K562 (cell line): Measurements from ENCODE around the gene KRTAP9-7. TPM values are rescaled to one million over a fixed set of nuclear protein-coding genes. Genes with fewer than 3 reads are reported as not detected.
"Not testable (repeated sequence)": the region's sequence is repeated elsewhere in the genome, so short reads cannot be mapped to it uniquely, and the experiment has no call there.

Experiments used
- ATAC-seq: fragments of 200-7000 bp; cut with Tn5 transposase; 3 replicates; pipeline ENCODE4 v1.9.1; 2020; ENCODE audit warnings: moderate library complexity
- BruUV-seq: library from RNA; stranded (reverse); fragments of 400-500 nt; replicated peaks from 2 replicates; lab custom pipeline; 2021; lab: Mats Ljungman, UMichigan
- CTCF ChIA-PET: fragments of 300-600 bp; formaldehyde crosslinking; extraction: SDS; loops from one replicate; lab custom pipeline; 2021; ENCODE audit warnings: low intra/inter-chr PET ratio; lab: Yijun Ruan, JAX
- POLR2A ChIA-PET: fragments of 300-600, 350-650 bp; sonication (Branson Sonifier 250); formaldehyde crosslinking; extraction: SDS; loops from one replicate; lab custom pipeline; 2021; ENCODE audit warnings: antibody characterized with exemption, inconsistent platforms; lab: Yijun Ruan, JAX
- DNase-seq, 4 experiments: peaks; one replicate each; pipeline versions ENCODE4 v3.0.0 to v3.0.0-alpha.2; 2011 to 2018; ENCODE audit warnings: low spot score in 3 of 4, mixed read lengths in 3 of 4; ENCODE audit errors: extremely low read depth in 1 of 4
- FAIRE-seq: peaks from 2 replicates; lab custom pipeline; 2011; peaks lifted over from hg19 to GRCh38; lab: Jason Lieb, UNC
- H2AFZ ChIP-seq: 2 replicates; pipeline ENCODE4 v1.6.0; 2011; ENCODE audit warnings: low read depth, low read length, control low read depth, inconsistent platforms
- H3K27ac ChIP-seq: fragments of 200-600 bp; 3 replicates; pipeline ENCODE4 v1.8.0; 2011; ENCODE audit warnings: low read depth, mild to moderate bottlenecking, control low read depth, inconsistent platforms, low read length, moderate library complexity, mixed read lengths; ENCODE audit errors: extremely low read depth
- H3K27me3 ChIP-seq, 2 experiments: fragments of 300-600 bp in 1 of 2; 2 replicates in 1 of 2; 3 replicates in 1 of 2; pipeline versions ENCODE4 v1.6.0 to v1.8.0; 2011; ENCODE audit warnings: inconsistent platforms in 2 of 2, low read length in 2 of 2, mild to moderate bottlenecking in 1 of 2, mixed read lengths in 1 of 2, moderate library complexity in 1 of 2; ENCODE audit not compliant: control insufficient read depth in 2 of 2, insufficient read depth in 2 of 2
- H3K36me3 ChIP-seq: fragments of 300-600 bp; 3 replicates; pipeline ENCODE4 v1.8.0; 2011; ENCODE audit warnings: mild to moderate bottlenecking, low read length, inconsistent platforms; ENCODE audit not compliant: control insufficient read depth, insufficient read depth
- H3K4me1 ChIP-seq, 2 experiments: fragments of 200-600 bp in 1 of 2; replicated peaks in 1 of 2; 2 replicates in 1 of 2; 3 replicates in 1 of 2; pipeline versions ENCODE4 v1.5.1 to v1.8.0; 2011; ENCODE audit warnings: inconsistent platforms in 2 of 2, low read length in 2 of 2, mild to moderate bottlenecking in 1 of 2, mixed read lengths in 1 of 2, moderate library complexity in 1 of 2; ENCODE audit not compliant: control insufficient read depth in 2 of 2, insufficient read depth in 2 of 2
- H3K4me2 ChIP-seq: 2 replicates; pipeline ENCODE4 v1.6.1; 2011; ENCODE audit warnings: low read length, control low read depth, inconsistent platforms, mixed read lengths; ENCODE audit not compliant: insufficient read depth
- H3K4me3 ChIP-seq: fragments of 200-600 bp; sonication (generic), shearing (Covaris generic); 2 replicates; pipeline ENCODE4 v1.5.1; 2016; ENCODE audit warnings: control low read depth, inconsistent platforms
- H3K79me2 ChIP-seq: fragments of 200-600 bp; 3 replicates; pipeline ENCODE4 v1.8.0; 2011; ENCODE audit warnings: low read length, inconsistent platforms; ENCODE audit not compliant: control insufficient read depth, insufficient read depth
- H3K9ac ChIP-seq, 2 experiments: 2 replicates each; pipeline versions ENCODE4 v1.6.0 to v1.6.1; 2011; ENCODE audit warnings: low read depth in 2 of 2, low read length in 2 of 2, control low read depth in 1 of 2, inconsistent platforms in 1 of 2, mild to moderate bottlenecking in 1 of 2, mixed read lengths in 1 of 2; ENCODE audit not compliant: insufficient read depth in 1 of 2
- H3K9me1 ChIP-seq: one replicate; pipeline ENCODE4 v1.6.0; 2011; ENCODE audit warnings: inconsistent platforms, mild to moderate bottlenecking, low read length, moderate library complexity; ENCODE audit not compliant: control insufficient read depth, insufficient read depth
- H3K9me3 ChIP-seq: replicated peaks from 2 replicates; pipeline ENCODE4 v1.5.1; 2011; ENCODE audit warnings: low read depth, low read length, inconsistent platforms; ENCODE audit not compliant: control insufficient read depth, insufficient read depth
- H4K20me1 ChIP-seq: replicated peaks from 2 replicates; pipeline ENCODE4 v1.6.1; 2011; ENCODE audit warnings: low read length, inconsistent platforms, mixed read lengths; ENCODE audit not compliant: control insufficient read depth, insufficient read depth
- ADNP ChIP-seq: fragments of 200-800 bp; sonication (Bioruptor generic); IDR thresholded peaks from 2 replicates; pipeline ENCODE4 v1.6.1; 2016; ENCODE audit warnings: missing genetic modification characterization, missing compliant biosample characterization
- ARID1B ChIP-seq: fragments of 450-650 bp; IDR thresholded peaks from 2 replicates; pipeline ENCODE4 v1.6.1; 2016; ENCODE audit warnings: antibody characterized with exemption, mild to moderate bottlenecking, inconsistent platforms
- ARID2 ChIP-seq: fragments of 450-650 bp; IDR thresholded peaks from 2 replicates; pipeline ENCODE4 v1.6.1; 2017; ENCODE audit warnings: antibody characterized with exemption, mild to moderate bottlenecking
- CBFA2T3 ChIP-seq: fragments of 450-650 bp; IDR thresholded peaks from 2 replicates; pipeline ENCODE4 v1.6.1; 2017
- ETV5 ChIP-seq: sonication (generic); formaldehyde crosslinking; IDR thresholded peaks from 2 replicates; pipeline ENCODE4 v1.4.0; 2020; ENCODE audit warnings: low read depth, mild to moderate bottlenecking, missing genetic modification reagents
- EWSR1 ChIP-seq: fragments of 450-650 bp; IDR thresholded peaks from 2 replicates; pipeline ENCODE4 v1.6.1; 2018; ENCODE audit warnings: borderline replicate concordance, mild to moderate bottlenecking, low read depth, moderate library complexity; ENCODE audit not compliant: partially characterized antibody
- RBM14 ChIP-seq: fragments of 200-400 bp; formaldehyde crosslinking; IDR thresholded peaks from 2 replicates; pipeline ENCODE4 v1.6.1; 2018; ENCODE audit warnings: low read depth, mild to moderate bottlenecking, low read length, moderate library complexity, borderline replicate concordance; ENCODE audit not compliant: insufficient read depth
- STAT5A ChIP-seq: IDR thresholded peaks from 2 replicates; pipeline ENCODE4 v1.6.1; 2012; ENCODE audit warnings: low read length, inconsistent platforms, borderline replicate concordance
- TRIM24 ChIP-seq, 2 experiments: fragments of 450-650 bp; IDR thresholded peaks; 2 replicates each; pipeline ENCODE4 v1.6.1; 2016
- ZBTB11 ChIP-seq, 3 experiments: fragments of 200-800 bp in 1 of 3; fragments of 250-450 bp in 1 of 3; fragments of 450-650 bp in 1 of 3; sonication (Bioruptor Pico) in 1 of 3; sonication (Bioruptor generic) in 1 of 3; formaldehyde crosslinking in 1 of 3; IDR thresholded peaks; 2 replicates each; pipeline versions ENCODE4 v1.6.1 to v1.8.0; 2016 to 2022; ENCODE audit warnings: mild to moderate bottlenecking in 2 of 3, missing genetic modification characterization in 2 of 3, missing compliant biosample characterization in 1 of 3, moderate library complexity in 1 of 3
- ZNF212 ChIP-seq: fragments of 450-650 bp; formaldehyde crosslinking; IDR thresholded peaks from 2 replicates; pipeline ENCODE4 v1.4.0; 2020; ENCODE audit warnings: mild to moderate bottlenecking
- WGBS: fragments of 100-300 bp; shearing (Covaris generic); methylation state at CpG from one replicate; pipeline ENCODE4 v1.1.6; 2016; ENCODE audit warnings: low coverage, mixed read lengths; ENCODE audit not compliant: insufficient coverage; ENCODE audit errors: missing lambda C conversion rate; 5-methylcytosine and 5-hydroxymethylcytosine counted together
- in situ Hi-C: fragments of 300-500 bp; cut with MboI; formaldehyde crosslinking; loops from 4 replicates; pipeline ENCODE4 v1.15.0; 2018; ENCODE audit warnings: inconsistent platforms, mixed read lengths
- intact Hi-C: fragments of 100-400 bp; cut with micrococcal nuclease; formaldehyde crosslinking; loops from 2 replicates; pipeline ENCODE4 v1.14.2; 2022
- polyA plus RNA-seq, 8 experiments: library from polyadenylated mRNA; depleted of rRNA in 4 of 8; stranded (reverse) in 5 of 8; unstranded in 3 of 8; fragments of >200 nt; fragmentation: Nextera tagmentation in 2 of 8; fragmentation: Illumina TruSeq in 1 of 8; extraction: Ambion mirVana in 2 of 8; extraction: Trizol in 1 of 8; gene quantifications; 2 replicates each; pipeline versions ENCODE4 v1.2.1 to v1.2.3, GENCODE V29; 2011 to 2014; ENCODE audit warnings: inconsistent platforms in 1 of 8, missing spikeins in 1 of 8
- total RNA-seq, 7 experiments: library from RNA; depleted of rRNA in 6 of 7; stranded (reverse); fragments of >200 nt in 6 of 7; fragmentation: Illumina TruSeq in 2 of 7; extraction: Trizol in 2 of 7; gene quantifications; 2 replicates each; pipeline versions ENCODE4 v1.2.1 to v1.2.3, GENCODE V29; 2011 to 2021; ENCODE audit warnings: low replicate concordance in 1 of 7

KRTAP9-7 gene
- total and polyA plus RNA-seq, 9 of the 15 experiments (the other 6 are each of a cell fraction or from before 2014, with no cell fraction given) = not detected

GRCh38 chr17:41226051-41226450, 49.4 kb upstream of the KRTAP9-7 start:
- H3K9me3 ChIP-seq = no peaks in the 10 kb centered on the region
- TF ChIP-seq ADNP = no peak
- no peak for TF ChIP-seq RBM14
- TF ChIP-seq STAT5A = no peak
- TF ChIP-seq ETV5 (CRISPR knock-in tag) = no peak
- no peak for TF ChIP-seq ARID2
- no peak for TF ChIP-seq ZNF212 (CRISPR knock-in tag)
- no peak for TF ChIP-seq ARID1B
- TF ChIP-seq ZBTB11 (CRISPR knock-in tag; IDR thresholded peaks at IDR 0.05) = no peak
- TF ChIP-seq TRIM24 (IDR thresholded peaks at IDR 0.05) = no peak
- no peak for TF ChIP-seq EWSR1
- TF ChIP-seq CBFA2T3 = no peak
- POLR2A ChIA-PET = interaction anchor here (0.7 kb wide), 1 partner anchor 225 kb away, joined by 3 read pairs; no protein-coding TSS in a partner anchor
- no peak overlapping the region for H3K4me2 ChIP-seq
- H3K9ac ChIP-seq = no peak overlapping the region
- H3K36me3 ChIP-seq = no peaks in the 10 kb centered on the region
- DNase-seq = no peak
- CTCF ChIA-PET = no interaction called here
- H3K79me2 ChIP-seq = no peaks in the 10 kb centered on the region
- BruUV-seq = no TSS peak
- ATAC-seq = no peak
- in situ Hi-C loops = no loop called here
- no peaks in the 10 kb centered on the region for H4K20me1 ChIP-seq
- no peak overlapping the region for H2AFZ ChIP-seq
- H3K4me3 ChIP-seq = no peak overlapping the region
- H3K9me1 ChIP-seq = no peaks in the 10 kb centered on the region
- no peaks in the 10 kb centered on the region; a peak in 1 of 5 replicates for H3K27me3 ChIP-seq
- no peak overlapping the region for H3K27ac ChIP-seq
- FAIRE-seq = no peak
- WGBS = 1% methylated on average over 6 of the region's 6 CpGs
- intact Hi-C loops = no loop called here
- no peaks in the 10 kb centered on the region for H3K4me1 ChIP-seq

GRCh38 chr17:41226598-41227095, 48.9 kb upstream of the KRTAP9-7 start, which contains the start of gene KRTAP9-2:
TSS of gene KRTAP9-2 (plus strand) at chr17:41226648. CDS start at chr17:41226655, 7 bp downstream.
- in situ Hi-C loops, POLR2A ChIA-PET: not testable (repeated sequence)
- WGBS = 0% methylated on average over 2 of the region's 4 CpGs

More at GRCh38 chr17:41226598-41227095, 48.9 kb upstream of the KRTAP9-7 start, which contains the start of gene KRTAP9-2:
- H3K9me1 ChIP-seq, H3K9me3 ChIP-seq, ATAC-seq, H2AFZ ChIP-seq, FAIRE-seq, BruUV-seq, CTCF ChIA-PET, H3K27me3 ChIP-seq, H3K79me2 ChIP-seq, DNase-seq, H3K4me3 ChIP-seq, H3K9ac ChIP-seq, H3K4me1 ChIP-seq, H3K36me3 ChIP-seq, H4K20me1 ChIP-seq, H3K27ac ChIP-seq, intact Hi-C loops, H3K4me2 ChIP-seq: not testable (repeated sequence)
